Stomach (tissue), 4 donors: ENCODE measurements around the gene THEM4.
"Not testable (repeated sequence)": the region's sequence is repeated elsewhere in the genome, so short reads cannot be mapped to it uniquely, and the experiment has no call there.

ENCODE experiments used
- CTCF ChIP-seq, 7 experiments: fragments of 450-650 bp in 4 of 7; fragments of 200-600 bp in 3 of 7; sonication (generic) in 3 of 7; IDR thresholded peaks; one replicate each; pipeline ENCODE4 v1.5.1; 2016 to 2019; ENCODE audit warnings: antibody characterized with exemption in 7 of 7, control low read depth in 2 of 7, mild to moderate bottlenecking in 1 of 7
- EP300 ChIP-seq: sonication (generic); formaldehyde crosslinking; IDR thresholded peaks from one replicate; pipeline ENCODE4 v1.6.1; 2017; ENCODE audit warnings: antibody characterized with exemption
- POLR2A ChIP-seq, 4 donors: fragments of 450-650 bp; IDR thresholded peaks; one replicate each; pipeline ENCODE4 v1.6.1; 2016; ENCODE audit warnings: antibody characterized with exemption in 4 of 4, control low read depth in 2 of 4, mild to moderate bottlenecking in 1 of 4, moderate library complexity in 1 of 4
- POLR2AphosphoS5 ChIP-seq, 3 donors: sonication (generic); formaldehyde crosslinking; IDR thresholded peaks; one replicate each; pipeline ENCODE4 v1.6.1; 2016; ENCODE audit warnings: antibody characterized with exemption in 3 of 3

GRCh38 chr1:151906324-151906645 lies 3.0 kb downstream of the THEM4 start:
- not testable (repeated sequence) for TF ChIP-seq POLR2A (IDR thresholded peaks at IDR 0.05); CTCF (IDR thresholded peaks at IDR 0.05); EP300; POLR2AphosphoS5 (IDR thresholded peaks at IDR 0.05)
